PC-9 (cell line): ENCODE data around the gene CDK12.

Experiments used
- CTCF ChIP-seq: fragments of 200-600 bp; sonication (generic); conservative IDR thresholded peaks from 2 replicates; pipeline ENCODE4 v1.6.1; 2017; ENCODE audit warnings: mixed run types, antibody characterized with exemption, mild to moderate bottlenecking, moderate library complexity
- EZH2 ChIP-seq: fragments of 200-600 bp; sonication (generic); IDR thresholded peaks from 2 replicates; pipeline ENCODE4 v1.8.0; 2017; ENCODE audit warnings: antibody characterized with exemption, low read depth

DNA sequence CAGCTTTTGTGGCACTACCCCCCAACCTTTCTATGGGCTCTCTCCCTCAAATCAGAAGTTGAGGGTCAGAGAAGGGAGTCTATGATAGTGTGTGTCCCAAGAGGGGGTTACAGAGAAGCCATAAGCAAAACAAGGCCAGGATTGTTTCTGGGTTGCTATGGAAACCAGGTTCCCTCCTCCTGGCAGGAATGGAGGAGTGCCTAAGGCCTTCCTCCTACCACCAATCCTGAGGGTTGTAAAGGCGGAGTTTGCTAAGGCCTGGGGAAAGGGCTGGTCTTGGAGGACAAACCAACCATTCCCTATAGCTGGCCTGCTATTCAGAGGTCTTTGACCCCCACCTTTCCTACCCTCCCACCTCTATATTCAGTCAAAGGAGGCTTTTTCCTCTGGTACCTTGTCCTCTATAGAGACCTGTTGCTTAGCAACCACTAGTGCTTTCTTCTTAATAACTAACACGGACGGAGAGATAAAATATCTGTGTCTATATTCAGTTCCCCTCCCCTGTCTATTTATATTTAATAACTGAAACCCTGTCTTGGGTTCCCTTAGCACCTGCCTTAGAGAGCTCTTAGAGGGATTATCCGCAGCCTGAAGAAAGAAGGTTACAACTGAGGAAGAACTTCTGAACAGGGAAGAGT, 103.0 kb downstream of the CDK12 start:
- TF ChIP-seq EZH2: no peak
- TF ChIP-seq CTCF: no peak
